Fibroblast of skin of left biceps (primary cell): ENCODE results near the gene IL1RN.

ENCODE experiments used
- DNase-seq, 2 experiments: peaks; one replicate each; pipeline ENCODE4 v3.0.0-alpha.2; 2013; ENCODE audit warnings: low read depth in 2 of 2

The IL1RN gene

DNA sequence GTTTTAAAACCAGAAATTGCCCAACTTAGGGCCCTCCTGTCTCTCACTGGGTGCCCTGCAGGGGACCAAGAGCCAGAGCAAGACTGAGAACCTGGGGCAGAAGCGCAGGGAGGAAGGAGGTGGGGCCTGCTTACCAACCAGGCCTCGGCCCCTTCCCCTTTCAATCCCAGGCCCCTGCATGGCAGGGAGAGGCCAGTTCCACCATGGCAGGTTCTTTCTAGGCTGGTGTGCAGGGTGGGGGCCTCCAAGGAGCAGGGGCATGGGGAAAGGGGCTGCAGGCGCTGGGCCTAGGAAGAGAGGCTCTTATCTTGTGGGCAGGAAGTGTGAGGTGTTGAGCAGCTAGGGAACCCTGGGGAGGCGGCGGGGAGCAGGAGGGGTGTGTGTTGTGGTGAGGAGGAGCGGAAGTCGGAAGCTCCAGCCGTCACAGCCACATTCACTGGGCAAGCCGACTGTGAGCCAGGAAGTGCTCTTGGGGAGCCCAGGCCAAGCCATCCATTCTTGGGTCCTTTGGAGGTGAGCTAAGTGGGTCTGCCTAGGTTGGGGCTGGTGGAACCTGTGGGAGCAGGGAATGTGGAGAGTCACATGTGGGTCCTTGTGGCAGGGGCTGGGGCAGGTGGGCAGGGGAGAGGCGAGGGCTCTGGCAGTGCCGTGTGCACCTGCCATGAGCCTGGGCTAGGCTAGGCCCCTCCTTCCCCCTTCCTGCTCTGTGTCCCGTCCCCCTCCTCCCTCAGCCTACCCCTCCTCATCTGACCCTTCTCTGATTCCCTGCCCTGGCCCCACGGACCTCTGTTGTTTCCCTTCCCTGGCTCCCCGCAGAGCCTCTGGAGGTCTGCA is 46.4 kb downstream of the IL1RN start, which contains the start of gene PSD4:
PSD4 (plus strand) TSS at position 430 of the 834 bp plus-strand sequence. CDS start 8,486 bp downstream, outside the sequence.
- no peak for DNase-seq

DNA sequence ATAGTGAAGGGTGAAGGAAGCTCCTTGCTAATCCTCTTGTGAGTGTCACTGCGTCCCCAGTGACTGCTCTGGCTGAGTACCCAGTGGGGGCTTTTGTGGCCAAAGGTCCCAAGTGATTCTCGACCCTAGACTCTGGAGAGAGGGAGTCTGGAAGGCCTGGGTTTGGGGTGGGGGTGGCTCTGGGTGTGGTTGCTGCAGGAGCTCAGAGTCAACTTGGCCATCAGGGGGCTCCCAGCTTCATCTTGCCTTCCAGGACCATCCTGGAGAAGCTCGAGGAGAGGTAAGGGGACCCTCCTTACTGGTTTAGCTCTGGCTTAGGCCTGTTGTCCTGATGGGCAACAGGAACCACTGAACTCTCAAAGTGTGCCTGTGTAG is 47.0 kb downstream of the IL1RN start:
- DNase-seq, result no peak

DNA sequence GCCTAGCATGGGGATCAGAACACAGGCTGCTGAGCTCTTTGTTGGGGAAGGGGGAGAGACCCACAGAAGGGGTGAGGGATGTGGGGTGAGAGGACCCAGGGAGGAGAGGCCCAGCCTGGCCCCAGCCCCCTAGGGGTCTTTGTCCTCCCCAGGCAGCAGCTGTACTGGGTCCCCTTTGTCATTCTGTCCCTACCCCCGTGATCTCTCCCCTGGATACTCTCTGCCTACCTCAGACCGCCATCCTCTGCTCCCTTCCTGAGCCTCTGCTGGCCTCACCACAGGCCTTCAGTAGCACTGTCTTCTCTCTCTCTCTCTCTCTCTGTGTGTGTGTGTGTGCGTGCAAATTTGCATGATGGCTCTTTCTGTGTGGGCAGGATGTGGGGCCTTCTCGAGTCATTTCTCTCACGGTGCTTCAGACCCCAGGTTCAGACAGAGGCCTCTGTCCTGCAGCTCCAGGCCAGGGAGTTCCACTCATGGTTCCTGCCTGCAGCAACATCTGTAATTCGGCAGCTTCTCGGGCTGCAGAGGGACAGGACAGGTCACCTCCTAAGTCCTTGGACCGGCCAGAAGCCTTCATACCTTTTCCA is 47.7 kb downstream of the IL1RN start:
- DNase-seq, result no peak

DNA sequence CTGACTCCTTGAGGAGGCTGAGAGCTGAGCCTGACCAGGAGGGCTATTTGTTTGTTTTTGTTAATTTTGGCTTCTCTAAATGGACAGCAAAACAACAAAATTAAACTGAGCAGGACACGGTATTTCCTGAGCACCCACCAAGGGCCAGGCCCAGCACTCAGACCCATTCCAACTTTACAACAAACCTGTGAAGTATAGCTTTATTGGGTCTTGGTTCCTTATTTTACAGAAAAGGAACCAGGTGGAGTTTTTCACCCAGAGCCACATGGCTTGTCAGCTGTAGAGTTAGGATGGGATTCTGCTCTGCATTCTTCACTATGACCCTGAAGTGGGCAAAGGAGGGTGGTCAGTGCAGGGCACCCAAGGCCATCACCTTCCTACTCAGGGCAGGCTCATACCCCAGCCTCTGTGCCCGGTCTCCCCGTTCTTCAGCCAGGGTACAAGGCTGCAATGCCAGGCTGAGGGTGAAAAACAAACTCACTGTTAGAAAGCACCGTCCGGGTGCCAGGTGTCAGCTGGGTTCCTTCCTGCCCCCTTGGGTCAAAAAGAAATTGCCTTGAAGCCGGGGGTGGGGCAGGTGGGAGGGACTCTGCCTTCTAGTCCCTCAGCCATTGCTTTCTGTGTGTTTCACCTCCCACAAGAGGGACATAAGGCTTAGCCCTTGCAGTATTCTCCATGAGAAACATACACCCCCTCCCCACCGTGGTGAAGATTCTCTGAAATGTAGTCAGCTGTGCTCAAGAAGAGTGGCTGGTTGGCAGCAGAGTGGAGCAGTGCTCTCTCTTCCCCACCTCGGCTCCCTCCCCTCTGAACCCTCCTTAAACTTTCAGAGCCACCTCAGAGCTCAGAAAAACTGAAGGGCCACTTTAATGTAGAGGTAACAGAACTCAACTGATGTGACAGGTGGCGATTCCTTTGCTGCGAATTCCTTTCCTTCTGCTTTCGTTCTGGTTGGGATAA is 48.6 kb downstream of the IL1RN start:
- no peak for DNase-seq

DNA sequence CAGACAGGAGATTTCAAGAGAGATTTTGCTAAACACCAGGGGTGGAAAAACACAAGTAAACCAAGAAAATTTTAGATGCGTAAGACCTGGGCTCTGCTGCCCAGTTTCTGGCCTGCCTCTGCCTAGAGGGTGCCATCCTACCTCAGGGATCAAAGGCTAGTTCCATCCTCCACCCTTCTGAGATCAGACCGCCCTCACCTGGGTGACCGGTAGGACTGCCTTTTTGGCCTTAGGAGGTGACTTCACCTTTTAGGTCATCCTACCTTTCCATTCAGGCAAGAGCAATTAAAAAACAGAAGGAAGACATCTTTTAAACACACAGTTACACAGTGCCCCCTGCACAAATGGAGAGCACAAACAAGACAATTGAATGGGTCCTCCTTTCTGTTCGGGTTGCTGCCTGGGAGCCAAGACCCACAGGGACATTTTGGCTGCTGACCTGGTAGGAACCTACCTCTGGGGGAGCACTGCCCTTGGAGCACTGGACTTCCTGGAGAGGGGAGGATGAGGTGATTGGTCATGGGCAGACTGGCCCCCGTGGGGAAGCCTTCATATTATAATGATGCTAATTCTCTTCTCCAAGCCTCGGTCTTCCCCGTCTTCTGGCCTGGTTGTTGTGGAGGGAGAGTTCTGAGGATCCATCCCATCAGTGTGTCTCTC is 49.4 kb downstream of the IL1RN start:
- no peak for DNase-seq

DNA sequence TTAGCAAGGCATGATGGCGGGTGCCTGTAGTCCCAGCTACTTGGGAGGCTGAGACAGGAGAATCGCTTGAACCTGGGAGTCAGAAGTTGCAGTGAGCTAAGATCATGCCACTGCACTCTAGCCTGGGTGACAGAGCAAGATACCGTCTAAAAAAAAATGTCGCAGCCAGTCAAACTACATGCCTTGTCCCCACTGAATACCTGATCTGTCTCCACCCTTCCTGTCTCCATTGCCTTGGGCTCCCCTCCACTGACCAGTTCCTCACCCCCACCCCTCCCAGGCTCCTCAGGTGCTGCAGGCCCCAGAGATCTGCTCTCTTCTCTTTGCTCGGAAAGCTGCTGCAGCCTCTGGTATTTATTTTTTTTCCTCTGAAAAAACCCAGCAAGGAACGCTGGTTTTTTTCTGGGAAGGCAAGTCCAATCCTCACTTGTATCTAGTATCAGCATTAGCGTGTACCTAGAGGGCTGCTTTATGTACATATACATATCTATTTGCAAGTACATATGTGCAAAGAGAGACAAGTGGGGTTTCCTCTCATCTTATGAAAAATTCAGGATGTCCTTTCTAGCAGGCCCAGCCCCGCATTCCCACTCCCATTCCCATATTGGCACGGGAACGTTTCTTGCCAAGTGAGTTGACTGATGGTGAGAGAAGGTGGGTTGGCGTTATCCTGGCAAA is 50.8 kb downstream of the IL1RN start:
- no peak for DNase-seq

DNA sequence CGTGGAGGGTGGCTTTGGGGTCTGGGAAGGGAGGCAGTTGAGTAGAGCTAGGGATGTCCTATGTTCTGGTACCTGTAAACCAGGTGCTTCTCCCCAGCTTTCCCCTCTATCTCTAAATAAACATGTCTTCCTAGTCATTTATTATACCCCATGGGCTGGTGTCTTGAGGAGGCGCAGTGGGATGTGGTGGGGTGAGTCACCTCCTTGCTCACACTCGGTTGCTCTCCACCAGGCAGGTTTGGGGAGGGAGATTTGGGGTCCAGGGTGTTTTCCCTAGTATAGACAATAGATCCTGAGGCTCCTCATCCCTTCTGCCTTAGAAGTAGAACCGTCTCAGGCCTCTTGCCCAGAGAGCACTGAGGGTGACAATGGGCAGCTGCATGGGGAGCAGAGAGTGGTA is 51.5 kb downstream of the IL1RN start:
- DNase-seq, result no peak

DNA sequence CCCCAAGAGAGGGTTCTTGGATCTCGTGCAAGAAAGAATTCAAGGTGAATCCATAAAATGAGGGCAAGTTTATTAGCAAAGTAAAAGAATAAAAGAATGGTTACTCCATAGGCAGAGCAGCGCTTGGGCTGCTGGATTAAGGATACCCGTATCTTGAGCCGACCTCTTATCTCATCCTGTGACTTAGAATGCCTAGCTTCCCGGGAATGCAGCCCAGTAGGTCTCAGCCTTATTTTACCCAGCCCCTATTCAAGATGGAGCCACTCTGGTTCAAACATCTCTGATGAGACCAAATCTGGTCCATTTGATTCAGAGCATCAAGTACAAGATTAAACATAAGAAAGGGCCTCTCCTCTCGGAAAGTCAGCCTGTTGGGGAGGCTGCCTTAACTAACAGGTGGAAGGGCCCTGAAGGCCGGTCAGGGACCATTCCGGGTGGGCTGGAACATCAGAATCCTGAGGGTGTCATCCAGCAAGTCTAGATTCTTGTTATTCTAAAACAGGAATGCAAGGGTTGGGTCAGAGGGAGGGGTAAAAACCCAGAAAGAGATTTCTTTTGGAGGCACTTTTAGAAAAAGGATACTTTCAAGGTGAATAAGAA is 52.1 kb downstream of the IL1RN start:
- no peak for DNase-seq

DNA sequence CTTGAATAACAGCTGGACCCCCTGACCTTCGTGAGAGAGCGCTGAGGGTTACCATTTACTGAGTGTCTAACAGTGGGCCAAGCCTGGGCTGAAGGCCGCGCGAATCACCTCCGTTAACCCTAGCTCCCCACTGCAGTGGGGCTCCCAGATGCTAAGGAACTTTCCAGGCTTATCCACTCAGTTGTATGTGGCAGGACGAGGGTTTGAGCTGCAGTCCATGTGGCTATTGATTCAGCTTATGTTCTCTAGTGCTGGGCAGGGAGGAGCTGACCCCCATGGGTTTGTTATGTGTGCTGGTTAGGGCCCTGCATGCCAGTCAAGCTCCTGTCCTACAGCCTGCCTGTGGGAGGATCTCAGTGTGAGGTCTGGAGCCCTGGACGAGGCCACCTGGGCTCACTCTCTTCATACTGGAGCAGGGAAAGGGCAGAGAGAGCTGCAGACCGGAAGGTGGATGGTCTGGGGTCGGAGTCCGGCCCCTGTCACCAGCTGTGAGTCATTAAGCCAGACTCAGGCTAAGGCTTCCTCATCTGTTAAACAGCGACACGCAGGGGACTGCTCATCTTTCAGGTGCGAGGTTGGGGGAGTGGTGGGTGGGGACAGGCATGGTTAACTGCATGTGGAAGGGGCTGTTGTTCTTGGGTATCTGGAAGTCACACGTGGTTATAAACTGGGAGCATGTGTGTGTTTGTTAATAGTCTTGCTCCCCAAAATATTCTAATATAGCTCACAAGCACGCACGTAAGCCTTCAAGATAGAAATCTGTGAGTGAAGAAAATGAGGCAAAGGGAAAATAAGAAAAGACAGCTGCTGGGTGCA is 52.9 kb downstream of the IL1RN start:
- DNase-seq, result no peak

DNA sequence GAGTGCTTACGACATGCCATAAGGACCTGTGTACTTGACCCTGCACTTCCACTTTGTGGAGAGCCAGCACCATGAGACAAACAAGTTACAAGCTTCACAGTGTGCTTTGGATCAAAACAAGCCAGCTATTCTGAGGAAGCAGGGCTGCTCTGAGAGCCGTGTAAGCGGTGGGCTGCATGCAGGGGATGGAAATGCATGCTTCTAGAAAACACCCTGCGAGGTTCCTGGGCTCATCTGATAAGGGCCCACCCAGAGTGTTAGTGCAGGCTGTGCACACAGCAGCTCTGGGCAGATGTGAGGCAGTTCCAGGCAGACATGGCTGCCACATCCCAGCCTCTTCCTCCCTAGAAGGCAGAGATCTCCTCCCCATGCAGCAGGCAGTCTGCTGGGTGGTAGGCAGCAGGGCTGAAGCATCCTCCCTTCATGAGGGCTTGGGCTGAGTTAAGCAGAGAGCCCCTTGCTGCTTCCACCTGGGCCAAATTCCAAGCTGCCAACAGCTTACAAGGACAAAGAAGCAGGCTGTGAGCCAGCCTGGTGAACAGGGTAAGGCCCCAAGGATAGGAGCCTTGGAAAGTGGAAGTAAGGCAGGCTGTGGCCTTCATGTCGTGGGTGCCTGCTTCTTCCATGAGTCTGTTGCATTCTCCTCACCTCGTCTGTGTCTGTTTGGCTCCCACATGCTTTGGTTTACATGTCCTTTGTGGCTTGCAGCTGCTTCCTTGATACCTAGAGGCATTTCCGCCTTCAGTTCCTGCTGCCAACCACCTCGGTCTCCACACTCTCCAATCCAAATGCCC is 54.1 kb downstream of the IL1RN start:
- no peak for DNase-seq

DNA sequence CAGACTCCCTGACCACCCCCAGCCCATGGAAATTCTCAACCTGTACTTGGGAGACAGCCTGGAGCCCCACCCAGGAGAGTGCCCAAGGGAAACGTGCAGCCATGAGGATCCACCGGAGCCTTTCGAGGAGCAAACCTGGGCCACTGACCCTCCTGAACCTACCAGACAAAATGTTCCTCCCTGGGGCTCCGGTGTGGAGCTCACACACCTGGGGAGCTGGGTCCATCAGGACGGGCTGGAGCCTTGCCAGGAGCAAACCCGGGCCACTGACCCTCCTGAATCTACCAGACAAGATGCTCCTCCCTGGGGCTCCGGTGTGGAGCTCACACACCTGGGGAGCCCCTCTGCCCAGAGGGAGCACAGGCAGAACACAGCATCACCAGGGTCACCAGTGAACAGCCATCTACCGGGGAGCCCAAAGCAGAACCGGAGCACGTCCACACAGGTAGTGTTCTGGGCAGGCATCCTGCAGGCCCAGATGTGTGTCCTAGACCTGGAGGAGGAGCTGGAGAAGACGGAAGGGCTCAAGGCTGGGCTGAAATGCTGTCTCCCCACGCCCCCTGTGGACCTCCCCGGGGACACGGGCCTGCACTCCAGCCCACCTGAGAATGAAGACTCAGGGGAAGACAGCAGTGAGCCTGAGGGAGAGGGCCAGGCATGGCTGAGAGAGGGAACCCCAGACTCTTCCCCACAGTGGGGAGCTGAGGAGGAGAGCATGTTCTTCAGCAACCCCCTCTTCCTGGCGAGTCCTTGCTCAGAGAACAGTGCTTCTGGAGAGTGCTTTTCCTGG is 55.3 kb downstream of the IL1RN start:
- no peak for DNase-seq

DNA sequence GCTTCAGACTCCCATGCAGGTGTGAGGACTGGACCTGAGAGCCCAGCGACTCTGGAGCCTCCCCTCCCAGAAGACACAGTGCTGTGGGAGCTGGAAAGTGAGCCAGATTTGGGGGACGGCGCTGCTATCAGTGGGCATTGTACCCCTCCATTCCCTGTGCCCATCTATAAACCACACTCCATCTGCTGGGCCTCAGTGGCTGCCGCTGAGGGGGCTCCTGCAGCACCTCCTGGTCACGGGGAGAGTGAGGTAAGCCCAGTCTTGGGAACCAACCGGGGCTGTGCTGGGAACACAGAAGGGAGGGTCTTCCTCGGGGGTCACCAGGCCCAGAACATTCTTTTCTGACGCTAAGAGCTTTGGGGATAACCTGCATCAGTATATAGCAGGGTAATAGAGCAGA is 55.9 kb downstream of the IL1RN start:
- DNase-seq, result no peak
